Body of pancreas (tissue), 4 donors: ENCODE measurements around the gene SLCO3A1.

Experiments used
- POLR2A ChIP-seq, 3 donors: fragments of 450-650 bp; IDR thresholded peaks; one replicate each; pipeline ENCODE4 v1.6.1; 2016; ENCODE audit warnings: antibody characterized with exemption in 3 of 3, mild to moderate bottlenecking in 2 of 3
- TF ChIP-seq, protein P1 (sequence below), 7 experiments: fragments of 450-650 bp in 4 of 7; fragments of 200-600 bp in 3 of 7; sonication (generic) in 3 of 7; IDR thresholded peaks; one replicate each; pipeline ENCODE4 v1.5.1; 2016 to 2019; ENCODE audit warnings: antibody characterized with exemption in 7 of 7

DNA sequence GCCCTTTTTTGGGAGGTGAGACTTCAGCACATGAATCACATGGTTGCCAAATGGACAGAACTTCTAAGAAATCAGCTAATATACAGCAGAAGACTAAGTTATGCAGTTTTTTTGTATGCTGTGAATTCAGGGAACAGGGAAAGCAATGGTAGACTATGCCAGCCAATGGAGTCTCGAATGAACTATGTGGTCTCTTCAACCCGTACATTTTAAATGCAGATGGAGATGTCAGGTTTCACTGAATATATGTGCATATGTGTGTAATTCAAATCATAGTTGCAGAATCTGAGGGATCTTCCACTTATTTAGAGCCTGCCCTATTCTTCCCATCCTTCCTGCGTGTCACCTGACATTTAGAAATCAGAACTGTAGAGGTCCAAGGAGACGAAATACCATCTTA, 187.9 kb downstream of the SLCO3A1 start:
- TF ChIP-seq, protein P1, sequence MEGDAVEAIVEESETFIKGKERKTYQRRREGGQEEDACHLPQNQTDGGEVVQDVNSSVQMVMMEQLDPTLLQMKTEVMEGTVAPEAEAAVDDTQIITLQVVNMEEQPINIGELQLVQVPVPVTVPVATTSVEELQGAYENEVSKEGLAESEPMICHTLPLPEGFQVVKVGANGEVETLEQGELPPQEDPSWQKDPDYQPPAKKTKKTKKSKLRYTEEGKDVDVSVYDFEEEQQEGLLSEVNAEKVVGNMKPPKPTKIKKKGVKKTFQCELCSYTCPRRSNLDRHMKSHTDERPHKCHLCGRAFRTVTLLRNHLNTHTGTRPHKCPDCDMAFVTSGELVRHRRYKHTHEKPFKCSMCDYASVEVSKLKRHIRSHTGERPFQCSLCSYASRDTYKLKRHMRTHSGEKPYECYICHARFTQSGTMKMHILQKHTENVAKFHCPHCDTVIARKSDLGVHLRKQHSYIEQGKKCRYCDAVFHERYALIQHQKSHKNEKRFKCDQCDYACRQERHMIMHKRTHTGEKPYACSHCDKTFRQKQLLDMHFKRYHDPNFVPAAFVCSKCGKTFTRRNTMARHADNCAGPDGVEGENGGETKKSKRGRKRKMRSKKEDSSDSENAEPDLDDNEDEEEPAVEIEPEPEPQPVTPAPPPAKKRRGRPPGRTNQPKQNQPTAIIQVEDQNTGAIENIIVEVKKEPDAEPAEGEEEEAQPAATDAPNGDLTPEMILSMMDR (IDR thresholded peaks at IDR 0.05), result no peak
- TF ChIP-seq POLR2A (IDR thresholded peaks at IDR 0.05), result no peak
